Measurements from ENCODE around the gene NDUFB8. TPM values are rescaled to one million over a fixed set of nuclear protein-coding genes. Genes with fewer than 3 reads are reported as not detected.

The NDUFB8 gene
- total RNA-seq, 1 experiment from 2014 or later, result 399 TPM

GRCh38 chr10:100553929-100554328, 24.3 kb upstream of the NDUFB8 start:
- no peak for ATAC-seq
- H2AFZ ChIP-seq (ENCODE audit: low read length), result no peak overlapping the region
- H3K79me2 ChIP-seq (ENCODE audit: low read length), result no peaks in the 10 kb centered on the region
- no peaks in the 10 kb centered on the region for H4K20me1 ChIP-seq (ENCODE audit: low read length)
- no peaks in the 10 kb centered on the region for H3K4me1 ChIP-seq (ENCODE audit: insufficient read depth, low read length)
- no peak for TF ChIP-seq EZH2 (IDR thresholded peaks at IDR 0.05; ENCODE audit: low read length, unreplicated experiment)
- no peak for TF ChIP-seq CTCF (conservative IDR thresholded peaks at IDR 0.05; ENCODE audit: low read depth, low read length)
- no peak for TF ChIP-seq EZH2phosphoT487 (IDR thresholded peaks at IDR 0.05; ENCODE audit: borderline replicate concordance, low read length)
- intact Hi-C loops (cut with micrococcal nuclease), result no loop called here
- H3K9ac ChIP-seq (ENCODE audit: low read length), result no peak overlapping the region
- no peaks in the 10 kb centered on the region for H3K9me2 ChIP-seq (replicated peaks; ENCODE audit: low read length)
- no peaks in the 10 kb centered on the region for H3K9me3 ChIP-seq (ENCODE audit: low read length)
- H3F3A ChIP-seq (ENCODE audit: low read length, unreplicated experiment), result no peaks in the 10 kb centered on the region
- no TSS peak for BruUV-seq (replicated peaks)
- POLR2A ChIA-PET (ENCODE audit: unreplicated experiment), result no interaction called here
- DNase-seq, result no peak
- H3K27ac ChIP-seq (ENCODE audit: low read length), result no peak overlapping the region
- H3K36me3 ChIP-seq (ENCODE audit: low read depth, low read length), result no peaks in the 10 kb centered on the region
- CTCF ChIA-PET, result no interaction called here
- H3K4me2 ChIP-seq (ENCODE audit: low read length), result no peak overlapping the region
- no peak overlapping the region for H3K4me3 ChIP-seq (ENCODE audit: low read length)
- H3K27me3 ChIP-seq (ENCODE audit: low read length), result no peaks in the 10 kb centered on the region

- intact Hi-C loops (cut with micrococcal nuclease), result no loop called here
- Histone ChIP-seq H3F3A (ENCODE audit: low read length, unreplicated experiment) (no peaks in the 10 kb centered on the region), H3K27ac (ENCODE audit: low read length) (no peak overlapping the region), H3K4me1 (ENCODE audit: insufficient read depth, low read length) (no peaks in the 10 kb centered on the region), H2AFZ (ENCODE audit: low read length) (no peak overlapping the region), H4K20me1 (ENCODE audit: low read length) (no peaks in the 10 kb centered on the region), H3K4me3 (ENCODE audit: low read length) (no peak overlapping the region), H3K27me3 (ENCODE audit: low read length) (no peaks in the 10 kb centered on the region), H3K36me3 (ENCODE audit: low read depth, low read length) (peaks cover 3% of the 10 kb centered on the region; the same call in 1 of the 2 replicates), H3K9ac (ENCODE audit: low read length) (no peak overlapping the region), H3K79me2 (ENCODE audit: low read length) (no peaks in the 10 kb centered on the region), H3K9me3 (ENCODE audit: low read length) (no peaks in the 10 kb centered on the region), H3K9me2 (replicated peaks; ENCODE audit: low read length) (no peaks in the 10 kb centered on the region), H3K4me2 (ENCODE audit: low read length) (no peak overlapping the region)
- no peak for ATAC-seq
- ChIA-PET POLR2A (ENCODE audit: unreplicated experiment) (no interaction called here), CTCF (no interaction called here)
- TF ChIP-seq EZH2phosphoT487 (IDR thresholded peaks at IDR 0.05; ENCODE audit: borderline replicate concordance, low read length) (no peak), CTCF (conservative IDR thresholded peaks at IDR 0.05; ENCODE audit: low read depth, low read length) (no peak)
- no TSS peak for BruUV-seq (replicated peaks)
- DNase-seq, result no peak
These were observed 22.1 kb upstream of the NDUFB8 start for GRCh38 chr10:100551738-100552137.

GRCh38 chr10:100551196-100551595, 21.5 kb upstream of the NDUFB8 start:
- intact Hi-C loops (cut with micrococcal nuclease), result no loop called here
- no peaks in the 10 kb centered on the region for H3K9me3 ChIP-seq (ENCODE audit: low read length)
- no peaks in the 10 kb centered on the region for H3F3A ChIP-seq (ENCODE audit: low read length, unreplicated experiment)
- no peaks in the 10 kb centered on the region for H3K79me2 ChIP-seq (ENCODE audit: low read length)
- no peaks in the 10 kb centered on the region for H4K20me1 ChIP-seq (ENCODE audit: low read length)
- H3K27ac ChIP-seq (ENCODE audit: low read length), result no peak overlapping the region
- BruUV-seq (replicated peaks), result no TSS peak
- ChIA-PET CTCF (no interaction called here), POLR2A (ENCODE audit: unreplicated experiment) (no interaction called here)
- no peak overlapping the region for H3K9ac ChIP-seq (ENCODE audit: low read length)
- H3K4me2 ChIP-seq (ENCODE audit: low read length), result no peak overlapping the region
- TF ChIP-seq CTCF (conservative IDR thresholded peaks at IDR 0.05; ENCODE audit: low read depth, low read length), result no peak
- no peak for TF ChIP-seq EZH2phosphoT487 (IDR thresholded peaks at IDR 0.05; ENCODE audit: borderline replicate concordance, low read length)
- TF ChIP-seq EZH2 (IDR thresholded peaks at IDR 0.05; ENCODE audit: low read length, unreplicated experiment), result no peak
- DNase-seq (no peak), ATAC-seq (no peak)
- no peak overlapping the region for H3K4me3 ChIP-seq (ENCODE audit: low read length)
- no peak overlapping the region for H2AFZ ChIP-seq (ENCODE audit: low read length)
- H3K9me2 ChIP-seq (replicated peaks; ENCODE audit: low read length), result no peaks in the 10 kb centered on the region
- H3K27me3 ChIP-seq (ENCODE audit: low read length), result no peaks in the 10 kb centered on the region
- no peaks in the 10 kb centered on the region for H3K4me1 ChIP-seq (ENCODE audit: insufficient read depth, low read length)
- peaks cover 3% of the 10 kb centered on the region; the same call in 1 of the 2 replicates for H3K36me3 ChIP-seq (ENCODE audit: low read depth, low read length)

Data from PC-3 (cell line).